GM21447 (cell line): ENCODE results near the gene TBX18.

ENCODE experiments used
- ATAC-seq: cut with Tn5 transposase; IDR thresholded peaks from one replicate; pipeline ENCODE4 v1.9.1; 2021; ENCODE audit not compliant: unreplicated experiment

TBX18 gene

DNA sequence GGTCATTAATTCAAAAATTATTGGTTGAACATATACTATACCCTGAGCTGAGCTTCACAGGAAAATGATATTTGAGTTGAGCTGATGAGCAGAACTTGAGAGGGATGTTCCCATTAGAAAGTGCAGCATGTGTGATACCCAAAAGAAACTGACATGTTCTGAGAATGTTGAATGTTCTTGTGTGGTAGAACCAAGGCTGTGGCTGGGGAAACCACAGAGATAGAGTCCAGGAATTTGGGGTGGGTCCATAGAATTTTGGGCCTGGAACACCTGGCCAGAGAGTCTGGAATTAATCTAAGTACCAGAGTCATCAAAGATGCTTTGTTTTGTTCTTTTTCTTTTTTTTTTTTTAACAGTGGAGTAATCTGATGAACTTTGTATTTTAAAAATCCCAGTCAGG, 88.7 kb downstream of the TBX18 start:
- ATAC-seq: no peak

DNA sequence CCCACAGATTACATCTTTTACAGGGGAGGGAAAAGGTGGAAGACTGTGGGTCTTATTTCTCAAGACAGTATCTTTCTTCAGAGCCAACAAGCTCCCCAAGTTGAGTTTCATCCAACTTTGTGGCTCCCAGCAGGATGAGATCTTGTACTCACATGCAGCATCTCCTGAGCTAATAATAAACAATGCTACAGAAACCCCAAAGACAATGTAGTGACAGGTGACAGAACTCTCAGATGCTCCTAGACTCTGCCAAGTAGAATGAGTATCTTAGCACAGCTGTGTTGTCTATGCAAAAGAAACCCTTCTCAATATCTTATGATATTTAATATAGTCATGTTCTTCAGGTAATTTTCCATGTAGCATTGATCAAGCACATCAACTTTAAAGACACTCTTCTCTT, 90.0 kb downstream of the TBX18 start:
- ATAC-seq: no peak

DNA sequence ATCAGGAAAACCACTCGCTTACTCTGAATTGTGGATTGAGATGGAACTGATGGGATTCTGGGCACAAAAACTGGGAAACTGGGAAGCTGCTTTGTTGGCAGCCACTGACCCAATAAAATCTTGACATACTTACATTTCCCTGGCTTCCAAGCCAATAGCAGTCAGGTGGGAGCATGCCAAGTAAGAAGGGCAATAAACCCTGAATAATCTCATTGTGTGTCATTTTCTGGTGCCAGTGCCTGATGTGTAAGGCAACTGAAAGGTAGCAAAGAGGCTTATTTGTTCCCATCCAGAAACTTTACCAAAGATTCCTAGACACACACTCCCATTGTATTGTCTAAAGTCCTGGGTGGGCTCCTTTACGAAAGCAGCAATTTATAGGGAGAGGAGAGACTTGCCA, 93.2 kb downstream of the TBX18 start:
- no peak for ATAC-seq

DNA sequence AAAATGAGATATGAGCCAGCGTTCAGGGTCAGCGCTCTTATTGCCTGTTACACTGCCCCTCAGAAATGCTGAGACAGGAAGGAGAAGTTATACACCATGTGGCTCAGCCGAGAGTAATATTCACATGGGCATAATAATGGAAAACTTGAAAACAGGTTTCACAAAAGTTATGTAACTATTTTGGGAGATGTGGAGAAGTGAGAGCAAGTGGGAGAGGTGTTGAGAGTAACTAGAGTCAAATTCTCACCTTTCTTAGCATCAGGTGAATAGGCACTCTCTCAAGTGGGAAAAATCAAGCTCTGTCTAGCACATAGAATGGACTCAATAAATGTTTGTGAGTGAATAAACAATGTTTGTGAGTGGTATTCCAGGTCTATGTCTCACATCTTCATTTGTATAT, 94.5 kb downstream of the TBX18 start:
- ATAC-seq: no peak

DNA sequence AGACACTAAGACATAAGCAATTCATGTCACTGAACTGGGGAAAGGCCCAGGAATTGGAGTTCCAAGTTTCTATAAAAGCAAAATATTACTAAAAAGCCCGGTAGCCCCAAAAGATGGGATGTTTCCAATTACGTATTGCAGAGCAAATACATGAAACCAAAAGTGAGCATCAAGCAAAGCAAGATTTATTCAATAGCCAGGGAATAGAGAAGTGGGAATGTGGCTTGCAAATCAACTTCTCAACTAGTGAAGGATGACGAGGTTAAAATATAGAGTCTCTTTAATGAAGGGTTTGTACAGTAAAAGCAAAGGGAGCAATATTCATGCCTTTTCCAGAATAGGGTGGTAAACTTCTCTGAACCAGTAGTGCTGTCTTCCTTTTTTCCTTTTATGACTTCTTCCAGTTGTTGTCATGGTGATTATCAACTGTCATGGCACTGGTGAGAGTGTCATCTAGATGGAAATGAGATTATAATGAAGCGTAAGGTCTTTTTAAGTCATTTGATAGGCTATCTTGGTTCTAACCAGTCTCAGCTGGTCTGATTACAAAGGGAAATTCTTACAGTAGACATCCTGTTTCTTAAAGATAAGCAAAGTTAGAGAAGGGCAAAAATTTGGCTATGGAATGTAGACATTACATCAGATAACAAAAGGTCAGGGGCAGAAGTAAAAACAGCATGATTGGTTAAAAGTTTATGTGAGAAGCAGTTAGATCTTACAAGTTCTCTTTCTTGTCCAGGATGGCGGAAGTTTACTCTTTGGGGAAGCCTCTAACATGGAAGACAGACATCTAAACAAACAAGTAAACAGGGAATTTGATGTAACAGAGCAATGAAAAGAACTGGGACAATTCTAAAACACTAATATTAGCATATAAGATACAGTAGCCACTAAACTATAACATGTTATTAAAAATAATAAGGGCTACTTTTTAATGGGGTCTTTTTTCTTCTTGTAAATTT, 96.9 kb downstream of the TBX18 start:
- ATAC-seq: no peak

DNA sequence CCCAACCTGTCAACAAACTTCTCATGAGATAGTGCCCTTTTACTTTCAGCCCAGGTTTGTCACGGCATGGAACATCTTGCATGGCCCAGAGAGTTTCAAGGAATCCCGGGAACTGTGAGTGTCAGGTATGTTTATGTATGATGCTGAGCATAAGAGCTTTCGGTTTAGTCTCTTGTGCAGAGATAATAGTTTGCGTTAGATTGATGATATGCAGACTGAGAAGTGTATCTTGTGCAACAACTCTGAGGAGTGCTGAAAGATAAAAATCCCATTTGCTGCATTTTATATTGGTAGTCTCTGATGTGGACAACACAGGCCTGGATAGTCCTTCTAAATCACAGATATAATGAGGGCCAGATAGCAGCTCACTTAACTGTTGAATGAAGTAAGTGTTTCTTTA, 99.0 kb downstream of the TBX18 start:
- no peak for ATAC-seq

DNA sequence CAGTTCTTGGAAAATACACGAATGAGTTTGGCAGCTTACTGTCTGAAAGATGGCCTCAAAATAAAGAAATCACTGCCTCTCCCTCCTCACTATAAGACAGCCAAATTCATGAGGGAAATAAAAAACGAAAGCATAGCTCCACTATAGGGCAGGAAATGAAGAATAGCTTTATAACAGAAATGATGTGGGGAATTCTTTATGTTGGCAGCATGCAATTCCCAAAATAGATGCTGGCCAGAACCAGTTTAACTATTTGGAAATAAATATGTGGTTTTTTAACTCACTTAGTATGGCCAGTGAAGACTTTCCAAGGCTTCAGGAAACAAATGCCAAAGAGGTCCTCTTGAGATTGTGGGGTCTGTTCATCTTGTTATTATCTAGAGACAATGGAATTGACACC, 100.5 kb downstream of the TBX18 start:
- no peak for ATAC-seq

DNA sequence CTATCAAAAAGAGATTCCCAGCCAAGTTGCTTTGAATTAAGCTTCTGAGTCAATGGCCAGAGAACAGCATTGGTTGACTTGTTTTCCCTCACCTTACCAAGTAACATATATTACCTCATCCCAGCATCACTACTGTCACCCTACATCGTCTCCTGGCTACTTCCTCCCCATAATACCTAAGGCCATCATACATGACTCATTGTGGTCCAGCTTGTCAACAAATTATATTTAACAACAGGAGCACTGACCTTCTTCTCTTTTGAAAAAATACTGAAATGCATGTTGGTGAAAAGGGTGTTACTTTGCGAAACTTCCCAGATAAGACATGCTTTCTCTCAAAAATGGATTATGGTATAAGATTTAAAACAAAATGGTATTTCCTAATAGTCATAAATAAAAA, 106.9 kb downstream of the TBX18 start:
- ATAC-seq: no peak

DNA sequence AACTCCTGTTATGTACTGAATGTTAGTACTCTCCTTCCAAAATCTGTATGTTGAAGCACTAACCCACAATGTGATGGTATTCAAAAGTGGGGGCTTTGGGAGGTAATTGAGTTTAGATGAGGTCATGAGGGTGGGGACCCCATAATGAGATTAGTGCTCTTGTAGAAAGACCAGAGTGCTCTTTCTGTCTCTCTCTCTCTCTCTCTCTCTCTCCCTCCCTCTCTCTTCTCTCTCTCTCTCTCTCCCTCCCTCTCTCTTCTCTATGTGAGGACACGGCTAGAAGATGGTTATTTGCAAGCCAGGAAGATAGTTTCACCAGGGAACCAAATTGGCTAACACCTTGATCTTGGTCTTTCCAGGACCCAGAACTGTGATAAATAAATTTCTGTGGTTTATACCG, 107.4 kb downstream of the TBX18 start:
- no peak for ATAC-seq

DNA sequence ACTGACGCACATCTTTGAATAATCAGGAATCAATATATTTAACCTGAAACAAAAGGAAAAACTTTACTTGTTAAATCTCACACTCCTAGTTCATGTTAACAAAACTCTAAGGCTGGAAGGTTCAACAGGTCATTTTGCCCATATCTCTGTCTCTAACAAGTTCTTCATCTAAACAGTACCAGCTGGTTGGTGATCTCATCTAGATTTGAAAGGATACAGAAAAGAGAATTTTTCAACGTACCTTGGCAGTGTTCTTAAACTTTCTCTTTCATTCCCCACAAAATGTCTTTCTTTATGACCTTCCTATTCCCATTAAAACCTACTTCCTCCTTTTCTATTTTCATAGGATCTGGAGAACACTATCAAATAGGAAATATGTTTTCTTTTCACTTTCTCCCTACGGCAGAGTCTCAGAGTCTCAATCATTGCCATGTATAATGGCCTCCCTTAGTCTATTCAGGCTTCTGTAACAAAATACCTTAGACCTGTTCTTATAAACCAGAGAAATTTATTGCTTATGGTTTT, 111.3 kb downstream of the TBX18 start:
- no peak for ATAC-seq

DNA sequence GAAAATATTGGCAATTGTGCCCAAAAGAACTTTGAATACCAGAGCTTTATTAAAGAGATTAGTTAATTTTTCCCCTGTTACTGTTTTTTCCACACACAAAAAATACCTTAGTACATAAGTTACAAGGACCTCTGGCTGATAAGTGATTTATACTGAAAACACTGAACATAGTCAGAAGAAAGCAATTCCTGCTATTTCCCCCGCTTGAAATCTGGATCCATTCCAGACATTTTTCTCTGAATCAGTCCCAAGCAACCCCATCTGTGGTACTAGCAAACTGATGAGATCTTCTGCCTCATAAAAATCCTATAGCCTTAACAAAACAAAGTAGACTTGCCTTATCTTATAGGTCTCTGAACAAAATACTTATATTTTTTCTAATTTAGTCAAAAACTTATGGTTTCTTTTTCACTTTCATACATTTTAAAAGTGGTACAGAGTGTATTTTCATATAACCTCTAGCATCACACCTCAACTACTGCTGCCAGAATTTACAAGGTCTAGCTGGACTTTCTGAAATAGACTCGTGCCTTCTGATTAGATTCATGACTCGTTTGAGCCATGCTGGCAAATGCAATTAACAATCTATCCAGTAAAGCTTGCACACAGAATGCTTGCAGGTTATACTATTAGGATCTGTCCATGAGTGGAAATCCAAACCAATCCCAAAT, 111.9 kb downstream of the TBX18 start:
- ATAC-seq: no peak

DNA sequence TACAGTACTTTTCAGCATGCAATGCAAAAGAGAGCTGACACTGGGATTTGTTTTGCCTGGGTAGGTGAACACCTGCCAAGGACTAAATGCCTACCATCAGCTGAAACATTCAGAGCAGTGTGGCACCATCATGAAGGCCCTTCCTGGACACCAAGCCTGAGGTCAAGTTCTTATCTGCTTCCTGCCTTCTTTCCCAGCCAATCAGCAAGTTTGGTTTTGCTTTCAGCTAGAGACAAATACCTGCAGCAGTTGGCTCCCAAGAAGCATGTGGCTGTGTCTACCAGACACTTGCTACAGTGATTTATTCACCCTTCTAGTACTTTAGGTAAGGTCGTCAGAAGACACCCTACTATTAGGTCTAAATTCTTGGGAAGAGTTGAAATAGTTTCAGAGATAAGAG, 112.8 kb downstream of the TBX18 start:
- ATAC-seq: no peak

DNA sequence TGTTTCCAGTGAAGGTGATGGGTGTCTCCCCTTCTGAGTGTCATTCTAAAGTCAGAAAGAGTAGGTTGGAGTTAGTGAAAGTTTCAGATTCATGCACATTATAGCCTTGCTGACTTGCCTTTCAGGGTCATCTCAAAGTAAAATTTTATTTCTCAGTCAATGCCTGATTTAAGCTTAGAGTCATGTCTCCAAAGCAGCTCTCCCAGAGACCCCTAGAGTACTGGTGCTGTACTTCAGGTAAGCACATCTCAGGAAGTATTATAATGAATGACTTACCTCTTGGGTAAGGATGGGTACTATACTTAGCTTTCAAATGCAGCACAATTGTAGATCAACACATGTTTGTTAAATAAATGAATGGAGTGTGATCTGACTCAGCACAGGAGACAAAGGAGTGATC, 116.0 kb downstream of the TBX18 start:
- ATAC-seq: no peak

DNA sequence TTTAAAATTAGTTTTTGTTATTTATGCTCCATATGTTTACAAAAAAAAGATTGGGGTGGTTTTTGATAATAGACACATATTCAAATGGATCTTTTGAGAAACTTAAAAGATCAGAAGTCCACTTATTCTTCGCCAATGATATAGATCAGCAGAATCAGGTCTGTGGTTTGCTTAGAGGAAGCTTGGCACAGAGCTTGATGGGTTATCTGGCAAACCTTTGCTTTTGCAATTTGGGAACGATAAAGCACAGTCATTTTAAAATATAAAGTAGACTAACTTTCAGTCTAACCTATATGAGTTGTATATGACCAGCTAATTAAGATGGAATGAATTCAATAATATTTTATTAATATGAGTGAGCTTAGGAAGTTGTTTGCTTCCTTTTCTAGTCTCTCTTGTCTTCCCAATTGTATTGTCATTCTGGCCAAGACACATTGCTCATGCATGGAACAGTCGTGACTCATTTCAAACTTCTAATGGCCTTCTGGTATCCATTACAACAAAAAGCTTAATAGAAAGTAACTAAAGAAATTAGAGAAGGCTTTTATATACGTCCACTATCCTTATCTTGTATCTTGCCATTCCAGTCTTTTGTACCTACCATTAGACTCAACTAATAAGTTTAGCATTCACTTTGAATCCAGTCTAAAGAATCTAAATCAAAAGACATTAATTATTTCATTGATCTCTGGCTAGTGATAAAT, 118.7 kb downstream of the TBX18 start:
- no peak for ATAC-seq

DNA sequence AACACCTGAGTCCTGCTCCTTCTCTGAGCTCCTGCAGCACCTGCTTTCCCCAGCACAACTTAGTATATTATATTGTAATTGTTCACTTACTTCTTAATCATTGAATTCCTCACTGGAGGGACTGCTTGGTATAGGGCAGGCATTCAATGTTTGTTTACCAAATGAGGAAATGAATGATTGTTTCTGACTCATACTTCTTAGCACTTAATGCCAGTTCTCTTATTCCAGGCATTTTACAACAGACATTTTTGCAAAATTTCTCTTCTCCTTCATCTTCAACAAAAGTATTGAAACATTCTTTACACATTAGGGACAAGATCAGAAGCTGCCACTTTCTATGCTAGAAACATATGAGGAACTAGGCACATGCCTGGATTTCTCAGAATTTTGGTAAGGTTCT, 119.4 kb downstream of the TBX18 start:
- ATAC-seq: no peak

DNA sequence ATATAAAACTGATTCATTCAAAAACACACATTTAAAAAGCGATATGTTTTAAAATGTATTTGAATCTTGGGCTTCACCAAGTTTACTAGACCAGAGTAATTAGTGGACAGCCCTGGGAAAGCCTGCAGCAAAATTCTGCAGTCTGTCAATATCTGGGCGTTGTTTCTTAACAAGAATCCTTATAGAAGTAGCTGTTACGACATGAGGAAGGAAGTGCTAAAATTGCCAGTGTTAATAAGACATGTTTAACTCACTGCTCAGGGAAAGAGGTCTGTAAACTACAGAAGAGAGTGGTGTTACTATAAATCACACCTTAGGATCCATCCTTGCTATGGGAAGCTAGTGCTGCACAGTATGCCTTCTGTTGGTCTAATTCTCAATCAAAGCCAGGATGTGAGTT, 120.6 kb downstream of the TBX18 start:
- no peak for ATAC-seq

DNA sequence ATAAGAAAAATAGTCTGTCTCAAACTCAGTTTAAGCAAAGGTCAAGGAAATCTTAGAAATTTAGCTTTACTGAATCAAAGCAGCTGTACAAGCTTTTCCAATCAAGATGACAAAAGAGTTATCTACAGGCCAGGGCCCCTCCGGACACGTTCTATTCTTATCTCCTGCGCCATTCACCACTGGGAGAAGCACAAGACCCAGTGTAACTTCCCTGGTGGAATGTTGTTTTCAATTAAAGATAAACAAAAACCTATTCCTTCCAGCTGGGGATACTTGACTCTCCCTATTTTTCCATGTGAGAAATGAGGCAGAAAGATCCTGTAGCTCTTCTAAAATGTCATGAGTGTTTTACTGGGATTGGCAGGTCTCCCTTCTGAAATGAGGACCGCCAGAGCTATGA, 123.3 kb downstream of the TBX18 start:
- ATAC-seq: no peak

DNA sequence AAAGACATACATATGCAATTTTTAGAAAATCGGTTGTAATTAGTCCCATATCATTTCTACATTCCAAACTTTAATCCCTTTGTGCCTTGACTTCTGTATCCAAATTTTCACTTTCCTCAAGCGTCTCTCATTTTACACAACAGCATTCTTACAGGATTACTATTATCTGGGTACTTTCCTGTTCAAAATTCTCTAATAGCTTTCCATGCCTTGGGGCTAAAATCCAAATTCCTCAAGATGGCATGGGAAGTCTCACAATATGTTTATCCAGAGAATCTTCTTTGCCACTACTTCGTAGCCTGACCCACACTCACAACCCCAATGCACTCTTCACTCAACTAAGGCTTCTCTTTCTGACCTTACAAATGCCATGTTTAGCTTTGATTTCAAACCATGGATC, 125.0 kb downstream of the TBX18 start:
- no peak for ATAC-seq

DNA sequence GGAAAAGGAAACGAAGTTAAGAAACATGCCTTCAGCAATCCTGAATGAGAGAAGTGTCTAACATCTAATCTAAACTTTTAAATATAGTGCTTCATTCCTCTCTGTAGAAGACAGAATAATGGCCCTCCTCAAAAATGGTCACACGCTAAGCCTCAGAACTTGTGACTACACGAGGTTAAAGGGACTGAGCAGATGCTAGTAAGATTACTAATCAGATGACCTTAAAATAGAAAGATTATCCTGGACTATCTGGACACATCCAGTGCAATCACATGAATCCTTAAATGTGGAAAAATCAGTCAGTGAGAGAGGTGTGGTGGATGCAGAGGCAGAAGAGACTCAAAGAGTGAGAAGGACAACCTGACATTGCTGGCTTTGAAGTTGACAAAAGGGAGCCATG, 126.1 kb downstream of the TBX18 start:
- no peak for ATAC-seq
